K562 (cell line): ENCODE results near the gene DHCR7. TPM values are rescaled to one million over a fixed set of nuclear protein-coding genes. Genes with fewer than 3 reads are reported as not detected.

Source experiments
- BHLHE40 ChIP-seq: IDR thresholded peaks from 2 replicates; pipeline ENCODE4 v1.6.1; 2011; ENCODE audit warnings: low read length, improper control_type of control experiment
- CHD1 ChIP-seq: fragments of 200-600 bp; sonication (generic); IDR thresholded peaks from one replicate; pipeline ENCODE4 v1.6.1; 2012; ENCODE audit warnings: mild to moderate bottlenecking, moderate library complexity, low read length, inconsistent platforms
- CHD2 ChIP-seq: IDR thresholded peaks from 2 replicates; pipeline ENCODE4 v1.6.1; 2011; ENCODE audit warnings: low read depth, low read length
- CTBP1 ChIP-seq: fragments of 450-650 bp; IDR thresholded peaks from 2 replicates; pipeline ENCODE4 v1.6.1; 2016; ENCODE audit warnings: borderline replicate concordance
- CUX1 ChIP-seq: fragments of 200-800 bp; sonication (Bioruptor generic); IDR thresholded peaks from 2 replicates; pipeline ENCODE4 v1.6.1; 2016; ENCODE audit warnings: missing genetic modification characterization, missing compliant biosample characterization
- HDGF ChIP-seq: fragments of 450-650 bp; IDR thresholded peaks from 2 replicates; pipeline ENCODE4 v1.6.1; 2016
- HOXB6 ChIP-seq: fragments of 250-450 bp; sonication (Bioruptor Pico); IDR thresholded peaks from 2 replicates; pipeline ENCODE4 v1.5.1; 2022; ENCODE audit warnings: mild to moderate bottlenecking, borderline replicate concordance
- KLF10 ChIP-seq: fragments of 250-450 bp; sonication (Bioruptor Pico); IDR thresholded peaks from 2 replicates; pipeline ENCODE4 v1.6.1; 2021; ENCODE audit warnings: matching md5 sums
- MYC ChIP-seq, 2 experiments: fragments of 250-450 bp in 1 of 2; sonication (Bioruptor Pico) in 1 of 2; IDR thresholded peaks; 2 replicates each; pipeline versions ENCODE4 v1.5.1 to v1.6.1; 2012 to 2021; ENCODE audit warnings: low read depth in 2 of 2, borderline replicate concordance in 1 of 2, improper control_type of control experiment in 1 of 2, low read length in 1 of 2, mild to moderate bottlenecking in 1 of 2, moderate library complexity in 1 of 2
- NELFE ChIP-seq: IDR thresholded peaks from 2 replicates; pipeline ENCODE4 v1.6.1; 2011; ENCODE audit warnings: mild to moderate bottlenecking; ENCODE audit not compliant: insufficient read depth, insufficient read length
- NKRF ChIP-seq: fragments of 450-650 bp; IDR thresholded peaks from 2 replicates; pipeline ENCODE4 v1.6.1; 2016; ENCODE audit warnings: borderline replicate concordance
- POLR3G ChIP-seq: IDR thresholded peaks from 2 replicates; pipeline ENCODE4 v1.6.1; 2011; ENCODE audit not compliant: insufficient read length, insufficient replicate concordance; ENCODE audit errors: extremely low read depth
- PTBP1 ChIP-seq: fragments of 200-400 bp; formaldehyde crosslinking; IDR thresholded peaks from 2 replicates; pipeline ENCODE4 v1.6.1; 2017; ENCODE audit warnings: low read depth, low read length
- RAD21 ChIP-seq, 2 experiments: fragments of 250-450 bp in 1 of 2; fragments of 450-650 bp in 1 of 2; sonication (Bioruptor Pico) in 1 of 2; formaldehyde crosslinking in 1 of 2; IDR thresholded peaks in 1 of 2; conservative IDR thresholded peaks in 1 of 2; 2 replicates each; pipeline versions ENCODE4 v1.4.0 to v1.8.0; 2020 to 2022; ENCODE audit warnings: mild to moderate bottlenecking in 2 of 2, moderate library complexity in 1 of 2
- SAP30 ChIP-seq: fragments of 200-600 bp; sonication (generic); IDR thresholded peaks from 2 replicates; pipeline ENCODE4 v1.6.1; 2012; ENCODE audit warnings: borderline replicate concordance, low read depth, mild to moderate bottlenecking, moderate library complexity, low read length, control low read depth, inconsistent platforms; ENCODE audit not compliant: insufficient read depth, poor library complexity, severe bottlenecking
- SIN3B ChIP-seq: fragments of 450-650 bp; IDR thresholded peaks from 2 replicates; pipeline ENCODE4 v1.6.1; 2017; ENCODE audit warnings: low read depth, mild to moderate bottlenecking, moderate library complexity
- SP2 ChIP-seq: IDR thresholded peaks from 2 replicates; pipeline ENCODE4 v1.6.1; 2011; ENCODE audit warnings: mild to moderate bottlenecking, low read depth, low read length, moderate library complexity; ENCODE audit not compliant: poor library complexity, severe bottlenecking; ENCODE audit errors: extremely low read depth
- TAL1 ChIP-seq: fragments of 450-650 bp; IDR thresholded peaks from 2 replicates; pipeline ENCODE4 v1.6.1; 2016; ENCODE audit warnings: mild to moderate bottlenecking
- ZBTB17 ChIP-seq: fragments of 450-650 bp; formaldehyde crosslinking; IDR thresholded peaks from 2 replicates; pipeline ENCODE4 v1.4.0; 2020; ENCODE audit warnings: mild to moderate bottlenecking
- ZNF133 ChIP-seq: fragments of 250-450 bp; sonication (Bioruptor Pico); IDR thresholded peaks from 2 replicates; pipeline ENCODE4 v1.4.0; 2020; ENCODE audit warnings: mild to moderate bottlenecking
- polyA plus RNA-seq, 8 experiments: library from polyadenylated mRNA; depleted of rRNA in 4 of 8; stranded (reverse) in 5 of 8; unstranded in 3 of 8; fragments of >200 nt; fragmentation: Nextera tagmentation in 2 of 8; fragmentation: Illumina TruSeq in 1 of 8; extraction: Ambion mirVana in 2 of 8; extraction: Trizol in 1 of 8; gene quantifications; 2 replicates each; pipeline versions ENCODE4 v1.2.1 to v1.2.3, GENCODE V29; 2011 to 2014; ENCODE audit warnings: inconsistent platforms in 1 of 8, missing spikeins in 1 of 8
- total RNA-seq, 7 experiments: library from RNA; depleted of rRNA in 6 of 7; stranded (reverse); fragments of >200 nt in 6 of 7; fragmentation: Illumina TruSeq in 2 of 7; extraction: Trizol in 2 of 7; gene quantifications; 2 replicates each; pipeline versions ENCODE4 v1.2.1 to v1.2.3, GENCODE V29; 2011 to 2021; ENCODE audit warnings: low replicate concordance in 1 of 7

Gene DHCR7
- total and polyA plus RNA-seq, 9 of the 15 experiments (the other 6 are each of a cell fraction or from before 2014, with no cell fraction given), result 8.4 to 192 (median 82.4) TPM

GRCh38 chr11:71451596-71452198 lies 3.5 kb upstream of the DHCR7 start (continued):
- TF ChIP-seq RAD21 (CRISPR knock-in tag; conservative IDR thresholded peaks at IDR 0.05 in 1 of 2, IDR thresholded peaks at IDR 0.05 in 1 of 2) (no peak), NELFE (no peak), CTBP1 (no peak), ZBTB17 (CRISPR knock-in tag) (no peak), BHLHE40 (0 out of 2 replicates have a peak, but pooled peaks have one; percentile 10), SP2 (no peak), CHD2 (no peak), NKRF (no peak), TAL1 (no peak), MYC (IDR thresholded peaks at IDR 0.05; ENCODE audit: low read depth, low read length) (no peak), MYC (CRISPR knock-in tag; IDR thresholded peaks at IDR 0.05; ENCODE audit: borderline replicate concordance, low read depth) (no peak), SIN3B (no peak), HDGF (no peak), KLF10 (no peak), HOXB6 (CRISPR knock-in tag) (no peak), CUX1 (CRISPR knock-in tag) (no peak), SAP30 (peak; percentile 6), PTBP1 (no peak), CHD1 (no peak), ZNF133 (no peak), POLR3G (no peak)
